G401 (cell line): ENCODE measurements around the gene STX7. TPM values are rescaled to one million over a fixed set of nuclear protein-coding genes. Genes with fewer than 3 reads are reported as not detected.

Source experiments
- total RNA-seq: library from RNA; depleted of rRNA; stranded (reverse); fragments of >200 nt; shearing (Covaris generic); gene quantifications from 2 replicates; pipeline ENCODE4 v1.2.3, GENCODE V29; 2014; rRNA removed

Gene STX7
- total RNA-seq, 1 experiment from 2014 or later, result 3.5 TPM

Other genes starting within 250 kb of the STX7 start
- not detected in 2 replicates for gene MOXD1, start 111.6 kb downstream of the STX7 start, total RNA-seq
- not detected in 2 replicates for gene TAAR9, start 25.2 kb upstream of the STX7 start, total RNA-seq
- not detected in 2 replicates for gene TAAR8, start 39.6 kb upstream of the STX7 start, total RNA-seq
- not detected in 2 replicates for gene TAAR6, start 57.2 kb upstream of the STX7 start, total RNA-seq
- gene TAAR5, start 76.6 kb upstream of the STX7 start, total RNA-seq, result not detected in 2 replicates
- not detected in 2 replicates for gene TAAR2, start 111.2 kb upstream of the STX7 start, total RNA-seq
- gene TAAR1, start 146.1 kb upstream of the STX7 start, total RNA-seq, result not detected in 2 replicates
- not detected in 2 replicates for gene VNN1, start 200.9 kb upstream of the STX7 start, total RNA-seq
- gene VNN2, start 244.8 kb upstream of the STX7 start, total RNA-seq, result not detected in 2 replicates